GM19395 (cell line): ENCODE data around the gene PRDM9.
"Not testable (repeated sequence)": the region's sequence is repeated elsewhere in the genome, so short reads cannot be mapped to it uniquely, and the experiment has no call there.

ENCODE experiments used
- ATAC-seq: cut with Tn5 transposase; IDR thresholded peaks from one replicate; pipeline ENCODE4 v1.9.1; 2021; ENCODE audit warnings: mild to moderate bottlenecking, moderate library complexity; ENCODE audit not compliant: unreplicated experiment

The PRDM9 gene

GRCh38 chr5:23527216-23527920 is 20.0 kb downstream of the PRDM9 start:
- not testable (repeated sequence) for ATAC-seq

- no peak for ATAC-seq
Measured at GRCh38 chr5:23528677-23529076, 21.3 kb downstream of the PRDM9 start.

- no peak for ATAC-seq
Measured at GRCh38 chr5:23530571-23530970, 23.2 kb downstream of the PRDM9 start.

GRCh38 chr5:23571059-23571458 is 63.6 kb downstream of the PRDM9 start:
- no peak for ATAC-seq
